GM12878 (cell line): Measurements from ENCODE around the gene ACVR1B. TPM values are rescaled to one million over a fixed set of nuclear protein-coding genes. Genes with fewer than 3 reads are reported as not detected.
A peak's percentile ranks its signal among the peaks of the same experiment; 100 is the strongest.

Experiments
- CBX3 ChIP-seq: fragments of 200-600 bp; sonication (generic); IDR thresholded peaks from 2 replicates; pipeline ENCODE4 v1.6.1; 2016; ENCODE audit warnings: low read depth, borderline replicate concordance
- CHD1 ChIP-seq: IDR thresholded peaks from 2 replicates; pipeline ENCODE4 v1.6.1; 2012; ENCODE audit warnings: low read depth, low read length, improper control_type of control experiment
- CHD2 ChIP-seq: IDR thresholded peaks from 2 replicates; pipeline ENCODE4 v1.6.1; 2011; ENCODE audit warnings: low read depth, low read length, improper control_type of control experiment, borderline replicate concordance
- CREM ChIP-seq: IDR thresholded peaks from 2 replicates; pipeline ENCODE4 v1.6.1; 2014; ENCODE audit warnings: antibody characterized with exemption, low read depth
- EZH2 ChIP-seq: IDR thresholded peaks from 2 replicates; pipeline ENCODE4 v1.6.1; 2012; ENCODE audit warnings: low read depth, mild to moderate bottlenecking, control low read depth, inconsistent platforms, low read length, borderline replicate concordance; ENCODE audit not compliant: control insufficient read depth
- IKZF1 ChIP-seq: fragments of 450-650 bp; conservative IDR thresholded peaks from 2 replicates; pipeline ENCODE4 v1.6.1; 2017; ENCODE audit warnings: antibody characterized with exemption, mild to moderate bottlenecking
- JUND ChIP-seq: IDR thresholded peaks from 2 replicates; pipeline ENCODE4 v1.6.1; 2012; ENCODE audit warnings: low read depth, mild to moderate bottlenecking, low read length, improper control_type of control experiment, moderate library complexity
- NR2C1 ChIP-seq: fragments of 450-650 bp; IDR thresholded peaks from 2 replicates; pipeline ENCODE4 v1.6.1; 2017; ENCODE audit warnings: antibody characterized with exemption, mild to moderate bottlenecking, moderate library complexity
- NRF1 ChIP-seq: conservative IDR thresholded peaks from 2 replicates; pipeline ENCODE4 v1.6.1; 2011; ENCODE audit warnings: mild to moderate bottlenecking, low read depth, low read length, improper control_type of control experiment
- PML ChIP-seq: IDR thresholded peaks from 2 replicates; pipeline ENCODE4 v1.6.1; 2012; ENCODE audit warnings: low read length, inconsistent platforms
- POLR2AphosphoS2 ChIP-seq: IDR thresholded peaks from 2 replicates; pipeline ENCODE4 v1.6.1; 2011; ENCODE audit warnings: low read depth, mild to moderate bottlenecking, low read length, improper control_type of control experiment, moderate library complexity
- RFX5 ChIP-seq: IDR thresholded peaks from 2 replicates; pipeline ENCODE4 v1.6.1; 2011; ENCODE audit warnings: low read depth, low read length, improper control_type of control experiment
- SIX5 ChIP-seq: IDR thresholded peaks from 2 replicates; pipeline ENCODE4 v1.6.1; 2011; ENCODE audit warnings: mild to moderate bottlenecking, low read depth, low read length, moderate library complexity; ENCODE audit not compliant: severe bottlenecking
- SREBF2 ChIP-seq: IDR thresholded peaks from 2 replicates; pipeline ENCODE4 v1.6.1; 2012; ENCODE audit warnings: mild to moderate bottlenecking, low read length
- SUPT20H ChIP-seq: IDR thresholded peaks from 2 replicates; pipeline ENCODE4 v1.6.1; 2011; ENCODE audit warnings: low read depth, mild to moderate bottlenecking, low read length, moderate library complexity, borderline replicate concordance; ENCODE audit not compliant: control insufficient read depth
- SUZ12 ChIP-seq: fragments of 200-600 bp; sonication (generic); IDR thresholded peaks from one replicate; pipeline ENCODE4 v1.6.1; 2018; ENCODE audit warnings: antibody characterized with exemption, mild to moderate bottlenecking; ENCODE audit not compliant: unreplicated experiment
- polyA plus RNA-seq, 11 experiments: library from polyadenylated mRNA; depleted of rRNA in 4 of 11; unstranded in 6 of 11; stranded (reverse) in 5 of 11; fragments of >200 nt; fragmentation: Nextera tagmentation in 4 of 11; fragmentation: Illumina TruSeq in 1 of 11; extraction: Ambion mirVana in 4 of 11; extraction: Trizol in 1 of 11; gene quantifications; 1 replicate in 1 of 11; 2 replicates in 10 of 11; pipeline versions ENCODE4 v1.2.1 to v1.2.3, GENCODE V29; 2011 to 2016; ENCODE audit warnings: inconsistent platforms in 2 of 11, missing spikeins in 2 of 11, low read depth in 1 of 11
- total RNA-seq, 4 experiments: library from RNA; depleted of rRNA in 3 of 4; stranded (reverse); fragments of >200 nt in 3 of 4; fragmentation: Illumina TruSeq in 1 of 4; extraction: Trizol in 1 of 4; gene quantifications; 2 replicates each; pipeline versions ENCODE4 v1.2.1 to v1.2.3, GENCODE V29; 2013 to 2021
- TF ChIP-seq, protein P1 (sequence below): fragments of 150-350 bp; IDR thresholded peaks from 2 replicates; pipeline ENCODE4 v1.6.1; 2014; ENCODE audit warnings: mild to moderate bottlenecking, low read depth, low read length
- TF ChIP-seq, protein P2 (sequence below): IDR thresholded peaks from 2 replicates; pipeline ENCODE4 v1.6.1; 2012; ENCODE audit warnings: low read depth, low read length, improper control_type of control experiment
- TF ChIP-seq, protein P3 (sequence below): fragments of 450-650 bp; formaldehyde crosslinking; IDR thresholded peaks from 2 replicates; pipeline ENCODE4 v1.5.0; 2022; ENCODE audit warnings: mild to moderate bottlenecking, missing genetic modification characterization
- TF ChIP-seq, protein P4 (sequence below): fragments of 450-650 bp; IDR thresholded peaks from 2 replicates; pipeline ENCODE4 v1.6.1; 2017; ENCODE audit warnings: mild to moderate bottlenecking, moderate library complexity

The ACVR1B gene
- total and polyA plus RNA-seq, 10 of the 15 experiments (the other 5 are each of a cell fraction or from before 2014, with no cell fraction given): 0.02 to 0.69 (median 0.16) TPM; not detected in 2

DNA sequence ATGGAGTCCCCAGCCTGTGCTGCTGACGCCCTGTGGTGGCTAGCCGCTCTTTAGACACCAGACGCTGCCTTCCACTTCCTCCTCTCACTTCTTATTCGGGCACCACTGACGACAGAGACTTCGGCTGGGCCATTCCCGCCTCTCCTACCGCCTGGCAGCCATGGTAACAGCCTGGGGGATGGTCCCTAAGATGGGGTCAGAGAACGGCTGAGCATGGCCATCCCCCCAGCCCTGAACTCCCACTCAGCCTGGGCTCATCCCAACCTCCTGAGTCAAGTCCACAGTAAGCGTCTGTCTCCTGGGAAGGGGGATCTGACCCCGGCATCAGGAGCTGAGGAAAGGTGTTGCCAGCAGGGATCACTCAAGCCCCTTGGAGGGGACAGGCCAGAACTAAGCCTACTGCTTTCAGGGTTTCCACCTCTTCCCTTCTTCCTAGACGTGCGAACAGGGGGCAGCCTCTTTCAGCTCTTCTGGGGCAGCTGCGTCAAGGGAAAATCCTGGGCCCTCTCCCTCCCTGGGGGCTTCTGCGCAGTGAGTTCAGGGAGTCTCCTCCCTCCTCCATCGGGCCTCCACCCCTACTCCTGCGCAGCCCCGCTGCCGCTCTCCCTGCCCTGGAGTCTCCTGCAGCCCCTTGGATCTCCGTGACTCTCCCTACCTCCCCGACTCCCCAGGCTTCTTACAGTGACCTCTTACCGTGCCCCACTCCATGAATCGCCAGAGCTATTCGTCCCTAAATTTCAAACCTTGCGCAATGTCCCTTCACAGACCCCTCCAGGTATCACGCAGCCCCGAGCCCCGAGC is 54.6 kb downstream of the ACVR1B start (continued):
- TF ChIP-seq, protein P1, sequence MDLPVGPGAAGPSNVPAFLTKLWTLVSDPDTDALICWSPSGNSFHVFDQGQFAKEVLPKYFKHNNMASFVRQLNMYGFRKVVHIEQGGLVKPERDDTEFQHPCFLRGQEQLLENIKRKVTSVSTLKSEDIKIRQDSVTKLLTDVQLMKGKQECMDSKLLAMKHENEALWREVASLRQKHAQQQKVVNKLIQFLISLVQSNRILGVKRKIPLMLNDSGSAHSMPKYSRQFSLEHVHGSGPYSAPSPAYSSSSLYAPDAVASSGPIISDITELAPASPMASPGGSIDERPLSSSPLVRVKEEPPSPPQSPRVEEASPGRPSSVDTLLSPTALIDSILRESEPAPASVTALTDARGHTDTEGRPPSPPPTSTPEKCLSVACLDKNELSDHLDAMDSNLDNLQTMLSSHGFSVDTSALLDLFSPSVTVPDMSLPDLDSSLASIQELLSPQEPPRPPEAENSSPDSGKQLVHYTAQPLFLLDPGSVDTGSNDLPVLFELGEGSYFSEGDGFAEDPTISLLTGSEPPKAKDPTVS: no peak
- no peak for TF ChIP-seq NRF1
- TF ChIP-seq PML: no peak
- TF ChIP-seq SIX5: no peak
- TF ChIP-seq, protein P2, sequence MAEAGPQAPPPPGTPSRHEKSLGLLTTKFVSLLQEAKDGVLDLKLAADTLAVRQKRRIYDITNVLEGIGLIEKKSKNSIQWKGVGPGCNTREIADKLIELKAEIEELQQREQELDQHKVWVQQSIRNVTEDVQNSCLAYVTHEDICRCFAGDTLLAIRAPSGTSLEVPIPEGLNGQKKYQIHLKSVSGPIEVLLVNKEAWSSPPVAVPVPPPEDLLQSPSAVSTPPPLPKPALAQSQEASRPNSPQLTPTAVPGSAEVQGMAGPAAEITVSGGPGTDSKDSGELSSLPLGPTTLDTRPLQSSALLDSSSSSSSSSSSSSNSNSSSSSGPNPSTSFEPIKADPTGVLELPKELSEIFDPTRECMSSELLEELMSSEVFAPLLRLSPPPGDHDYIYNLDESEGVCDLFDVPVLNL: no peak
- TF ChIP-seq EZH2: peak; percentile 82; the same call in 1 of the 2 replicates
- peak; percentile 84 for TF ChIP-seq IKZF1
- TF ChIP-seq POLR2AphosphoS2: no peak
- TF ChIP-seq CREM: no peak
- no peak for TF ChIP-seq SUPT20H
- no peak for TF ChIP-seq SREBF2
- TF ChIP-seq CHD2: peak; percentile 82
- no peak for TF ChIP-seq CHD1
- TF ChIP-seq RFX5: peak; percentile 56; the same call in 1 of the 2 replicates
- TF ChIP-seq JUND: no peak; the same call in 1 of the 2 replicates
- TF ChIP-seq SUZ12: no peak
- TF ChIP-seq, protein P3, sequence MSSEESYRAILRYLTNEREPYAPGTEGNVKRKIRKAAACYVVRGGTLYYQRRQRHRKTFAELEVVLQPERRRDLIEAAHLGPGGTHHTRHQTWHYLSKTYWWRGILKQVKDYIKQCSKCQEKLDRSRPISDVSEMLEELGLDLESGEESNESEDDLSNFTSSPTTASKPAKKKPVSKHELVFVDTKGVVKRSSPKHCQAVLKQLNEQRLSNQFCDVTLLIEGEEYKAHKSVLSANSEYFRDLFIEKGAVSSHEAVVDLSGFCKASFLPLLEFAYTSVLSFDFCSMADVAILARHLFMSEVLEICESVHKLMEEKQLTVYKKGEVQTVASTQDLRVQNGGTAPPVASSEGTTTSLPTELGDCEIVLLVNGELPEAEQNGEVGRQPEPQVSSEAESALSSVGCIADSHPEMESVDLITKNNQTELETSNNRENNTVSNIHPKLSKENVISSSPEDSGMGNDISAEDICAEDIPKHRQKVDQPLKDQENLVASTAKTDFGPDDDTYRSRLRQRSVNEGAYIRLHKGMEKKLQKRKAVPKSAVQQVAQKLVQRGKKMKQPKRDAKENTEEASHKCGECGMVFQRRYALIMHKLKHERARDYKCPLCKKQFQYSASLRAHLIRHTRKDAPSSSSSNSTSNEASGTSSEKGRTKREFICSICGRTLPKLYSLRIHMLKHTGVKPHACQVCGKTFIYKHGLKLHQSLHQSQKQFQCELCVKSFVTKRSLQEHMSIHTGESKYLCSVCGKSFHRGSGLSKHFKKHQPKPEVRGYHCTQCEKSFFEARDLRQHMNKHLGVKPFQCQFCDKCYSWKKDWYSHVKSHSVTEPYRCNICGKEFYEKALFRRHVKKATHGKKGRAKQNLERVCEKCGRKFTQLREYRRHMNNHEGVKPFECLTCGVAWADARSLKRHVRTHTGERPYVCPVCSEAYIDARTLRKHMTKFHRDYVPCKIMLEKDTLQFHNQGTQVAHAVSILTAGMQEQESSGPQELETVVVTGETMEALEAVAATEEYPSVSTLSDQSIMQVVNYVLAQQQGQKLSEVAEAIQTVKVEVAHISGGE (CRISPR knock-in tag): no peak
- no peak for TF ChIP-seq CBX3
- TF ChIP-seq, protein P4, sequence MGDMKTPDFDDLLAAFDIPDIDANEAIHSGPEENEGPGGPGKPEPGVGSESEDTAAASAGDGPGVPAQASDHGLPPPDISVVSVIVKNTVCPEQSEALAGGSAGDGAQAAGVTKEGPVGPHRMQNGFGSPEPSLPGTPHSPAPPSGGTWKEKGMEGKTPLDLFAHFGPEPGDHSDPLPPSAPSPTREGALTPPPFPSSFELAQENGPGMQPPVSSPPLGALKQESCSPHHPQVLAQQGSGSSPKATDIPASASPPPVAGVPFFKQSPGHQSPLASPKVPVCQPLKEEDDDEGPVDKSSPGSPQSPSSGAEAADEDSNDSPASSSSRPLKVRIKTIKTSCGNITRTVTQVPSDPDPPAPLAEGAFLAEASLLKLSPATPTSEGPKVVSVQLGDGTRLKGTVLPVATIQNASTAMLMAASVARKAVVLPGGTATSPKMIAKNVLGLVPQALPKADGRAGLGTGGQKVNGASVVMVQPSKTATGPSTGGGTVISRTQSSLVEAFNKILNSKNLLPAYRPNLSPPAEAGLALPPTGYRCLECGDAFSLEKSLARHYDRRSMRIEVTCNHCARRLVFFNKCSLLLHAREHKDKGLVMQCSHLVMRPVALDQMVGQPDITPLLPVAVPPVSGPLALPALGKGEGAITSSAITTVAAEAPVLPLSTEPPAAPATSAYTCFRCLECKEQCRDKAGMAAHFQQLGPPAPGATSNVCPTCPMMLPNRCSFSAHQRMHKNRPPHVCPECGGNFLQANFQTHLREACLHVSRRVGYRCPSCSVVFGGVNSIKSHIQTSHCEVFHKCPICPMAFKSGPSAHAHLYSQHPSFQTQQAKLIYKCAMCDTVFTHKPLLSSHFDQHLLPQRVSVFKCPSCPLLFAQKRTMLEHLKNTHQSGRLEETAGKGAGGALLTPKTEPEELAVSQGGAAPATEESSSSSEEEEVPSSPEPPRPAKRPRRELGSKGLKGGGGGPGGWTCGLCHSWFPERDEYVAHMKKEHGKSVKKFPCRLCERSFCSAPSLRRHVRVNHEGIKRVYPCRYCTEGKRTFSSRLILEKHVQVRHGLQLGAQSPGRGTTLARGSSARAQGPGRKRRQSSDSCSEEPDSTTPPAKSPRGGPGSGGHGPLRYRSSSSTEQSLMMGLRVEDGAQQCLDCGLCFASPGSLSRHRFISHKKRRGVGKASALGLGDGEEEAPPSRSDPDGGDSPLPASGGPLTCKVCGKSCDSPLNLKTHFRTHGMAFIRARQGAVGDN: peak; percentile 12; the same call in 1 of the 2 replicates
- no peak for TF ChIP-seq NR2C1
